HCT116 (cell line): Measurements from ENCODE around the gene HUS1. TPM values are rescaled to one million over a fixed set of nuclear protein-coding genes. Genes with fewer than 3 reads are reported as not detected.

ENCODE experiments used
- ATAC-seq: fragments of 200-7000 bp; cut with Tn5 transposase; 2 replicates; pipeline ENCODE4 v1.9.1; 2020; ENCODE audit warnings: mild to moderate bottlenecking, moderate library complexity
- BruUV-seq: library from RNA; stranded (reverse); fragments of 400-500 nt; replicated peaks from 2 replicates; lab custom pipeline; 2021; lab: Mats Ljungman, UMichigan
- CTCF ChIA-PET: fragments of 300-600 bp; sonication (Branson Sonifier 250); formaldehyde crosslinking; loops from one replicate; lab custom pipeline; 2021; ENCODE audit warnings: antibody characterized with exemption; lab: Charles Lee
- POLR2A ChIA-PET: fragments of 300-600, 350-600 bp; sonication (Branson Sonifier 250); formaldehyde crosslinking; loops from one replicate; lab custom pipeline; 2021; ENCODE audit warnings: antibody characterized with exemption; lab: Charles Lee
- RAD21 ChIA-PET, 2 experiments: fragments of 300-600 bp; sonication (Branson Sonifier 250); formaldehyde crosslinking; loops; one replicate each; lab custom pipeline; 2023; ENCODE audit warnings: low total read pairs in 2 of 2; ENCODE audit not compliant: uncharacterized antibody in 2 of 2, unreplicated experiment in 2 of 2, low non-redundant PET in 1 of 2; lab: Charles Lee
- DNase-seq: peaks from one replicate; pipeline ENCODE4 v3.0.0-alpha.2; 2010; ENCODE audit warnings: low read depth, low spot score
- H2AFZ ChIP-seq: fragments of 200-600 bp; shearing (Covaris generic), sonication (generic); 2 replicates; pipeline ENCODE4 v1.6.1; 2017; ENCODE audit warnings: low read depth, mixed run types, mixed read lengths, antibody characterized with exemption, low read length; ENCODE audit not compliant: poor library complexity, severe bottlenecking
- H3K27ac ChIP-seq: 2 replicates; pipeline ENCODE4 v1.5.1; 2012; ENCODE audit warnings: low read depth, low read length
- H3K27me3 ChIP-seq: fragments of 200-600 bp; sonication (generic); 2 replicates; pipeline ENCODE4 v1.6.1; 2016; ENCODE audit warnings: mixed run types, low read length, mixed read lengths; ENCODE audit not compliant: insufficient read depth
- H3K36me3 ChIP-seq, 2 experiments: fragments of 200-500 bp in 1 of 2; fragments of 200-600 bp in 1 of 2; sonication (Bioruptor generic) in 1 of 2; sonication (generic) in 1 of 2; 2 replicates each; pipeline versions ENCODE4 v1.5.1 to v1.6.1; 2014 to 2016; ENCODE audit warnings: low read length in 2 of 2, inconsistent platforms in 1 of 2, mixed read lengths in 1 of 2, mixed run types in 1 of 2; ENCODE audit not compliant: insufficient read depth in 2 of 2, control insufficient read depth in 1 of 2
- H3K4me1 ChIP-seq, 2 experiments: fragments of 200-600 bp in 1 of 2; sonication (generic) in 1 of 2; 2 replicates each; pipeline versions ENCODE4 v1.5.1 to v1.6.1; 2012 to 2017; ENCODE audit warnings: low read length in 2 of 2, inconsistent platforms in 1 of 2, mild to moderate bottlenecking in 1 of 2, mixed read lengths in 1 of 2, mixed run types in 1 of 2, moderate library complexity in 1 of 2; ENCODE audit not compliant: insufficient read depth in 2 of 2, control insufficient read depth in 1 of 2
- H3K4me2 ChIP-seq: fragments of 200-600 bp; sonication (generic); 2 replicates; pipeline ENCODE4 v1.6.1; 2017; ENCODE audit warnings: mixed run types, low read length, mixed read lengths
- H3K4me3 ChIP-seq, 2 experiments: fragments of 200-600 bp in 1 of 2; sonication (generic) in 1 of 2; replicated peaks in 1 of 2; 2 replicates each; pipeline ENCODE4 v1.5.1; 2011 to 2016; ENCODE audit warnings: low read length in 2 of 2, control low read depth in 1 of 2, low read depth in 1 of 2, mild to moderate bottlenecking in 1 of 2, mixed read lengths in 1 of 2, mixed run types in 1 of 2
- H3K79me2 ChIP-seq: fragments of 200-600 bp; sonication (generic); 2 replicates; pipeline ENCODE4 v1.6.1; 2017; ENCODE audit warnings: mild to moderate bottlenecking, mixed run types, low read length, moderate library complexity, mixed read lengths; ENCODE audit not compliant: insufficient read depth
- H3K9ac ChIP-seq: fragments of 200-600 bp; sonication (generic); 2 replicates; pipeline ENCODE4 v1.6.1; 2016; ENCODE audit warnings: low read length, mixed read lengths
- H3K9me2 ChIP-seq: fragments of 200-600 bp; sonication (generic), shearing (Covaris generic); 2 replicates; pipeline ENCODE4 v1.6.1; 2017; ENCODE audit warnings: mixed run types, mild to moderate bottlenecking, moderate library complexity; ENCODE audit not compliant: insufficient read depth
- H3K9me3 ChIP-seq, 2 experiments: fragments of 200-500 bp in 1 of 2; fragments of 200-600 bp in 1 of 2; sonication (Bioruptor generic) in 1 of 2; sonication (generic) in 1 of 2; 2 replicates each; pipeline ENCODE4 v1.6.1; 2014 to 2017; ENCODE audit warnings: low read length in 2 of 2, mixed read lengths in 2 of 2, inconsistent platforms in 1 of 2, low read depth in 1 of 2, mild to moderate bottlenecking in 1 of 2, mixed run types in 1 of 2, moderate library complexity in 1 of 2; ENCODE audit not compliant: control insufficient read depth in 1 of 2, insufficient read depth in 1 of 2
- H4K20me1 ChIP-seq: fragments of 200-600 bp; sonication (generic), shearing (Covaris generic); 2 replicates; pipeline ENCODE4 v1.6.1; 2017; ENCODE audit warnings: mixed run types, mild to moderate bottlenecking, moderate library complexity; ENCODE audit not compliant: insufficient read depth
- CEBPB ChIP-seq: IDR thresholded peaks from 2 replicates; pipeline ENCODE4 v1.6.1; 2012; ENCODE audit warnings: low read depth
- JUND ChIP-seq: IDR thresholded peaks from 2 replicates; pipeline ENCODE4 v1.6.1; 2012
- POLR2AphosphoS5 ChIP-seq: IDR thresholded peaks from 2 replicates; pipeline ENCODE4 v1.6.1; 2011; ENCODE audit warnings: mild to moderate bottlenecking, low read depth, low read length, moderate library complexity
- YY1 ChIP-seq: IDR thresholded peaks from 2 replicates; pipeline ENCODE4 v1.6.1; 2011; ENCODE audit warnings: low read length, low read depth, moderate library complexity, mild to moderate bottlenecking; ENCODE audit not compliant: insufficient replicate concordance; ENCODE audit errors: extremely low read depth
- ZFX ChIP-seq: fragments of 450-650 bp; IDR thresholded peaks from 2 replicates; pipeline ENCODE4 v1.6.1; 2017
- intact Hi-C: fragments of 100-400 bp; cut with micrococcal nuclease; formaldehyde crosslinking; loops from 2 replicates; pipeline ENCODE4 v1.10.0; 2022
- total RNA-seq: library from RNA; stranded (reverse); gene quantifications from one replicate; pipeline ENCODE4 v1.2.1, GENCODE V29; 2021; ENCODE audit not compliant: unreplicated experiment
- TF ChIP-seq, protein P1 (sequence below): IDR thresholded peaks from 2 replicates; pipeline ENCODE4 v1.6.1; 2011; ENCODE audit warnings: mild to moderate bottlenecking, low read length, moderate library complexity; ENCODE audit not compliant: insufficient replicate concordance; ENCODE audit errors: extremely low read depth
- TF ChIP-seq, protein P2 (sequence below): IDR thresholded peaks from 2 replicates; pipeline ENCODE4 v1.6.1; 2012
- TF ChIP-seq, protein P3 (sequence below): IDR thresholded peaks from 2 replicates; pipeline ENCODE4 v1.6.1; 2012; ENCODE audit warnings: low read depth
- TF ChIP-seq, protein P4 (sequence below), 3 experiments: fragments of 200-600 bp in 1 of 3; sonication (generic) in 1 of 3; IDR thresholded peaks in 2 of 3; conservative IDR thresholded peaks in 1 of 3; 2 replicates each; pipeline ENCODE4 v1.5.1; 2012 to 2017; ENCODE audit warnings: low read depth in 2 of 3, low read length in 2 of 3, antibody characterized with exemption in 1 of 3, borderline replicate concordance in 1 of 3, control low read depth in 1 of 3, mild to moderate bottlenecking in 1 of 3, mixed read lengths in 1 of 3, mixed run types in 1 of 3, moderate library complexity in 1 of 3; ENCODE audit not compliant: insufficient read depth in 1 of 3

The HUS1 gene
- total RNA-seq, 1 experiment from 2014 or later = 30.0 TPM

DNA sequence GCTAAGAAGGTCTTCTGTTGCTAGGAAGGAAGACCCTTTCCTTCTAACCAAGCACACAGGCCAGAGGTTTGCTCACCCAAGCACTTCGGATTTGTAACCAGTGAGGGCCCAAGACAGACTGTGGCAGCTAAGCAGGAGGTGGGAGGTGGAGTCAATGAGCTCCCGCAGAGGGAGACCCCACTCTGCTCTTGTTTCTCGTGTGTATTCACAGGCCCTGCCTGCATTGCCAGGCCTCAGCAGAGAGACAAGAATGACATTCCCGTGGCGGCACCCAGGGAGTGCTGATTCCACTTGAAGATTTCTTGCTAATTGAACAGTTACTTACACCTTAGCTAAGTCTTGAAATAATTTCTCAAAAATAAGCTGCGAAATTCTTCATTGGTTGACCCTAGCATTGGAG lies 44.6 kb downstream of the HUS1 start (continued):
- TF ChIP-seq, protein P1, sequence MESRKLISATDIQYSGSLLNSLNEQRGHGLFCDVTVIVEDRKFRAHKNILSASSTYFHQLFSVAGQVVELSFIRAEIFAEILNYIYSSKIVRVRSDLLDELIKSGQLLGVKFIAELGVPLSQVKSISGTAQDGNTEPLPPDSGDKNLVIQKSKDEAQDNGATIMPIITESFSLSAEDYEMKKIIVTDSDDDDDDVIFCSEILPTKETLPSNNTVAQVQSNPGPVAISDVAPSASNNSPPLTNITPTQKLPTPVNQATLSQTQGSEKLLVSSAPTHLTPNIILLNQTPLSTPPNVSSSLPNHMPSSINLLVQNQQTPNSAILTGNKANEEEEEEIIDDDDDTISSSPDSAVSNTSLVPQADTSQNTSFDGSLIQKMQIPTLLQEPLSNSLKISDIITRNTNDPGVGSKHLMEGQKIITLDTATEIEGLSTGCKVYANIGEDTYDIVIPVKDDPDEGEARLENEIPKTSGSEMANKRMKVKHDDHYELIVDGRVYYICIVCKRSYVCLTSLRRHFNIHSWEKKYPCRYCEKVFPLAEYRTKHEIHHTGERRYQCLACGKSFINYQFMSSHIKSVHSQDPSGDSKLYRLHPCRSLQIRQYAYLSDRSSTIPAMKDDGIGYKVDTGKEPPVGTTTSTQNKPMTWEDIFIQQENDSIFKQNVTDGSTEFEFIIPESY = no peak
- TF ChIP-seq, protein P2, sequence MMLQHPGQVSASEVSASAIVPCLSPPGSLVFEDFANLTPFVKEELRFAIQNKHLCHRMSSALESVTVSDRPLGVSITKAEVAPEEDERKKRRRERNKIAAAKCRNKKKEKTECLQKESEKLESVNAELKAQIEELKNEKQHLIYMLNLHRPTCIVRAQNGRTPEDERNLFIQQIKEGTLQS = no peak
- TF ChIP-seq, all 23 proteins: peak for 0

DNA sequence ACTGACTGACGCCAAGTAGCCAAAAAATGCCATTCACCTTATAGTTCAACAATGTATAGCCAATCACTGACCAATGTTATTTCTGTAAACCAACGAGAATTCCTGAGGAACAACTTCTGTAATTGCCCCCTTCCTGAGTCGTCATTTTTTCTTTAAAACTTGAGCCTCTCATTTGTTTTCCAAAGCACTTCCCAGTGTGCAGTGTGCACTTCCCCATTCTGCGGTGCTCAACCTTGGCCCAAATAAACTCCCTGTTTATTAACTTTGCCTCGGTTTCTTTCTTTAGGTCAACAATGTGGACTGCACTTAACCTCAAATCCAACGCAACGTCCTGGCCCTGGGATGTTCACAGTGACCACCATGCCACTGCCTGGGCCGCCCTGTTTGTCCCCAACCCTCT lies 46.2 kb downstream of the HUS1 start:
- Histone ChIP-seq H3K4me3 (no peak overlapping the region), H3K4me2 (no peak overlapping the region), H3K36me3 (no peaks in the 10 kb centered on the region), H3K9ac (no peak overlapping the region), H3K4me1 (no peaks in the 10 kb centered on the region), H3K79me2 (no peaks in the 10 kb centered on the region), H4K20me1 (no peaks in the 10 kb centered on the region), H2AFZ (no peak overlapping the region), H3K27me3 (no peaks in the 10 kb centered on the region), H3K9me3 (no peaks in the 10 kb centered on the region), H3K27ac (no peak overlapping the region), H3K9me2 (no peaks in the 10 kb centered on the region)
- TF ChIP-seq YY1 (no peak), POLR2AphosphoS5 (no peak), JUND (no peak), CEBPB (no peak), ZFX (no peak)
- TF ChIP-seq, protein P3, sequence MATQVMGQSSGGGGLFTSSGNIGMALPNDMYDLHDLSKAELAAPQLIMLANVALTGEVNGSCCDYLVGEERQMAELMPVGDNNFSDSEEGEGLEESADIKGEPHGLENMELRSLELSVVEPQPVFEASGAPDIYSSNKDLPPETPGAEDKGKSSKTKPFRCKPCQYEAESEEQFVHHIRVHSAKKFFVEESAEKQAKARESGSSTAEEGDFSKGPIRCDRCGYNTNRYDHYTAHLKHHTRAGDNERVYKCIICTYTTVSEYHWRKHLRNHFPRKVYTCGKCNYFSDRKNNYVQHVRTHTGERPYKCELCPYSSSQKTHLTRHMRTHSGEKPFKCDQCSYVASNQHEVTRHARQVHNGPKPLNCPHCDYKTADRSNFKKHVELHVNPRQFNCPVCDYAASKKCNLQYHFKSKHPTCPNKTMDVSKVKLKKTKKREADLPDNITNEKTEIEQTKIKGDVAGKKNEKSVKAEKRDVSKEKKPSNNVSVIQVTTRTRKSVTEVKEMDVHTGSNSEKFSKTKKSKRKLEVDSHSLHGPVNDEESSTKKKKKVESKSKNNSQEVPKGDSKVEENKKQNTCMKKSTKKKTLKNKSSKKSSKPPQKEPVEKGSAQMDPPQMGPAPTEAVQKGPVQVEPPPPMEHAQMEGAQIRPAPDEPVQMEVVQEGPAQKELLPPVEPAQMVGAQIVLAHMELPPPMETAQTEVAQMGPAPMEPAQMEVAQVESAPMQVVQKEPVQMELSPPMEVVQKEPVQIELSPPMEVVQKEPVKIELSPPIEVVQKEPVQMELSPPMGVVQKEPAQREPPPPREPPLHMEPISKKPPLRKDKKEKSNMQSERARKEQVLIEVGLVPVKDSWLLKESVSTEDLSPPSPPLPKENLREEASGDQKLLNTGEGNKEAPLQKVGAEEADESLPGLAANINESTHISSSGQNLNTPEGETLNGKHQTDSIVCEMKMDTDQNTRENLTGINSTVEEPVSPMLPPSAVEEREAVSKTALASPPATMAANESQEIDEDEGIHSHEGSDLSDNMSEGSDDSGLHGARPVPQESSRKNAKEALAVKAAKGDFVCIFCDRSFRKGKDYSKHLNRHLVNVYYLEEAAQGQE = no peak
- TF ChIP-seq, protein P4, sequence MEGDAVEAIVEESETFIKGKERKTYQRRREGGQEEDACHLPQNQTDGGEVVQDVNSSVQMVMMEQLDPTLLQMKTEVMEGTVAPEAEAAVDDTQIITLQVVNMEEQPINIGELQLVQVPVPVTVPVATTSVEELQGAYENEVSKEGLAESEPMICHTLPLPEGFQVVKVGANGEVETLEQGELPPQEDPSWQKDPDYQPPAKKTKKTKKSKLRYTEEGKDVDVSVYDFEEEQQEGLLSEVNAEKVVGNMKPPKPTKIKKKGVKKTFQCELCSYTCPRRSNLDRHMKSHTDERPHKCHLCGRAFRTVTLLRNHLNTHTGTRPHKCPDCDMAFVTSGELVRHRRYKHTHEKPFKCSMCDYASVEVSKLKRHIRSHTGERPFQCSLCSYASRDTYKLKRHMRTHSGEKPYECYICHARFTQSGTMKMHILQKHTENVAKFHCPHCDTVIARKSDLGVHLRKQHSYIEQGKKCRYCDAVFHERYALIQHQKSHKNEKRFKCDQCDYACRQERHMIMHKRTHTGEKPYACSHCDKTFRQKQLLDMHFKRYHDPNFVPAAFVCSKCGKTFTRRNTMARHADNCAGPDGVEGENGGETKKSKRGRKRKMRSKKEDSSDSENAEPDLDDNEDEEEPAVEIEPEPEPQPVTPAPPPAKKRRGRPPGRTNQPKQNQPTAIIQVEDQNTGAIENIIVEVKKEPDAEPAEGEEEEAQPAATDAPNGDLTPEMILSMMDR (IDR thresholded peaks at IDR 0.05 in 2 of 3, conservative IDR thresholded peaks at IDR 0.05 in 1 of 3; ENCODE audit: borderline replicate concordance in 1 of 3, insufficient read depth in 1 of 3, low read depth in 2 of 3, low read length in 2 of 3) = no peak
- intact Hi-C loops = no loop called here
- POLR2A ChIA-PET = no interaction called here
- RAD21 ChIA-PET = no interaction called here
- BruUV-seq = no TSS peak
- ATAC-seq (no peak), DNase-seq (no peak)
- CTCF ChIA-PET = interaction anchor here (1.5 kb wide), 1 partner anchor 177 kb away, joined by 3 read pairs; no protein-coding TSS in a partner anchor
